Measurements from ENCODE around the gene TTC7B. TPM values are rescaled to one million over a fixed set of nuclear protein-coding genes. Genes with fewer than 3 reads are reported as not detected.

TTC7B gene
- total and polyA plus RNA-seq, 9 of the 15 experiments (the other 6 are each of a cell fraction or from before 2014, with no cell fraction given): 2.2 to 77.2 (median 36.7) TPM

- peaks cover 12% of the 10 kb centered on the region for H3K79me2 ChIP-seq (ENCODE audit: control insufficient read depth, insufficient read depth, low read length)
- H3K27me3 ChIP-seq (ENCODE audit: control insufficient read depth in 2 of 2, insufficient read depth in 2 of 2, low read length in 2 of 2): no peaks in the 10 kb centered on the region
- no peak for DNase-seq (ENCODE audit: extremely low read depth in 1 of 4, low spot score in 3 of 4)
- POLR2A ChIA-PET: no interaction called here
- no peak overlapping the region for H3K4me3 ChIP-seq
- H2AFZ ChIP-seq (ENCODE audit: low read depth, low read length): no peak overlapping the region
- H3K9me1 ChIP-seq (ENCODE audit: control insufficient read depth, insufficient read depth, low read length): no peaks in the 10 kb centered on the region
- H3K36me3 ChIP-seq (ENCODE audit: control insufficient read depth, insufficient read depth, low read length): no peaks in the 10 kb centered on the region
- FAIRE-seq: no peak
- no peak overlapping the region for H3K27ac ChIP-seq (ENCODE audit: extremely low read depth, low read depth, low read length)
- H4K20me1 ChIP-seq (replicated peaks; ENCODE audit: control insufficient read depth, insufficient read depth, low read length): no peaks in the 10 kb centered on the region
- peaks cover 4% of the 10 kb centered on the region; the same call in 1 of the 2 replicates for H3K9me3 ChIP-seq (replicated peaks; ENCODE audit: control insufficient read depth, insufficient read depth, low read depth, low read length)
- WGBS (ENCODE audit: insufficient coverage, low coverage, missing lambda C conversion rate): 58% methylated on average over 5 of the region's 5 CpGs
- no peak for ATAC-seq
- H3K4me1 ChIP-seq (replicated peaks in 1 of 2; ENCODE audit: control insufficient read depth in 2 of 2, insufficient read depth in 2 of 2, low read length in 2 of 2): peaks cover 3 to 20% of the 10 kb centered on the region in 2 experiments; a peak in 4 of 5 replicates
- intact Hi-C loops (cut with micrococcal nuclease): no loop called here
- CTCF ChIA-PET (ENCODE audit: low intra/inter-chr PET ratio): no interaction called here
- BruUV-seq (replicated peaks): no TSS peak
- in situ Hi-C loops (cut with MboI): loop anchor here (5.0 kb wide), 1 partner anchor 63 kb away; no protein-coding TSS in a partner anchor
- H3K9ac ChIP-seq (ENCODE audit: insufficient read depth in 1 of 2, low read depth in 2 of 2, low read length in 2 of 2): no peak overlapping the region
- H3K4me2 ChIP-seq (ENCODE audit: insufficient read depth, low read length): no peak overlapping the region
- TF ChIP-seq, protein P1, sequence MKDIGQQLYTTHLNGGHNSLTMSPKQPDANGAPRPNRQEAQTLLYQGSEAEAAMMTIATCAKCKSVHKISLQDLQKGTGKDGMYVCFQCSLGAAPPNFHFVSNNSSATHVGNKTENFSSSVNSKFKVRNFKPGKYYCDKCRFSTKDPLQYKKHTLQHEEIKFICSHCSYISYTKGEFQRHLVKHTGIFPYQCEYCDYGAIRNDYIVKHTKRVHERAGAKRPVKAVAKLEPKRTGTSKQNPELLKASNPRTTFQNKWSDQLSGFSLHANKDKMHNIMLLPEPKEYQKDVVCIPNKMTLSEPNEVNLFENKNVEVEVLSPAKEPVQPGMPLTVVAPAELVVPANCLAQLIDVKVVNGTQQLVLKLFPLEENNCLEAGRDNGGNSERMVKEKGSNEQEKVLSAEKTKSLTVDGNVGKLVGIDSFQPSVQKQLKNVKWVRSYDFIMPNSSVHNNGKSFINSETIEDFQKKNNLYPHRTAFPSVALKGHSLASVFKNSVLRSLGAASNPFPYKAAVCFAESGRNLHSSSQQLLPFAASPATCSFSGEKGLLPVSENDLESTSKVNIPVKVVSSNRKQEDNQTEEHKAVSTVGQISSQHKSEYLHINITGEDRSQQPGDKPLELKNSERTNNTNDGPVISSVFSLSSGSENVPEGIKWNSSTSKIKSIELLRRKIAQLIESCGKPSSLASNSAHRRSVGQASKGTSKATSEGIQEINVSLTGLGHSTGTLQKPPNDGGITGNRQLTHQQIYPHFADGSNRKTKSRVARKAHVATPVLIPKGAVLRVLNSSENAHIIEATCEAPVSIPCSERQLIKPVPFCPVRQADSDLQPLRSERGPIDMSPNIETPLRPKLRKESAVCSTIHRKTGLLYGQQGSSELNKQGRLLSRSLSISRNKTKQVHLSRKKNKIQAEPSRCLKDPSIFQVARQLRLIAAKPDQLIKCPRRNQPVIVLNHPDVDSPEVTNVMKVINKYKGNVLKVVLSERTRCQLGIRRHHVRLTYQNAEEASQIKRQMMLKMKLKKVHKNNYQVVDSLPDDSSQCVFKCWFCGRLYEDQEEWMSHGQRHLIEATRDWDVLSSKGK (CRISPR knock-in tag; IDR thresholded peaks at IDR 0.05): no peak
- TF ChIP-seq CBFA2T3 (IDR thresholded peaks at IDR 0.05) (no peak), HOMEZ (CRISPR knock-in tag; IDR thresholded peaks at IDR 0.05) (no peak), SNAPC5 (CRISPR knock-in tag; IDR thresholded peaks at IDR 0.05) (no peak), PBX2 (CRISPR knock-in tag; IDR thresholded peaks at IDR 0.05; ENCODE audit: low read depth) (no peak), PBX2 (tag; conservative IDR thresholded peaks at IDR 0.05; ENCODE audit: low read depth) (no peak), JUNB (CRISPR knock-in tag; conservative IDR thresholded peaks at IDR 0.05) (no peak), ZNF23 (CRISPR knock-in tag; IDR thresholded peaks at IDR 0.05) (no peak), SLC30A9 (CRISPR knock-in tag; IDR thresholded peaks at IDR 0.05) (no peak)
- TF ChIP-seq, protein P2, sequence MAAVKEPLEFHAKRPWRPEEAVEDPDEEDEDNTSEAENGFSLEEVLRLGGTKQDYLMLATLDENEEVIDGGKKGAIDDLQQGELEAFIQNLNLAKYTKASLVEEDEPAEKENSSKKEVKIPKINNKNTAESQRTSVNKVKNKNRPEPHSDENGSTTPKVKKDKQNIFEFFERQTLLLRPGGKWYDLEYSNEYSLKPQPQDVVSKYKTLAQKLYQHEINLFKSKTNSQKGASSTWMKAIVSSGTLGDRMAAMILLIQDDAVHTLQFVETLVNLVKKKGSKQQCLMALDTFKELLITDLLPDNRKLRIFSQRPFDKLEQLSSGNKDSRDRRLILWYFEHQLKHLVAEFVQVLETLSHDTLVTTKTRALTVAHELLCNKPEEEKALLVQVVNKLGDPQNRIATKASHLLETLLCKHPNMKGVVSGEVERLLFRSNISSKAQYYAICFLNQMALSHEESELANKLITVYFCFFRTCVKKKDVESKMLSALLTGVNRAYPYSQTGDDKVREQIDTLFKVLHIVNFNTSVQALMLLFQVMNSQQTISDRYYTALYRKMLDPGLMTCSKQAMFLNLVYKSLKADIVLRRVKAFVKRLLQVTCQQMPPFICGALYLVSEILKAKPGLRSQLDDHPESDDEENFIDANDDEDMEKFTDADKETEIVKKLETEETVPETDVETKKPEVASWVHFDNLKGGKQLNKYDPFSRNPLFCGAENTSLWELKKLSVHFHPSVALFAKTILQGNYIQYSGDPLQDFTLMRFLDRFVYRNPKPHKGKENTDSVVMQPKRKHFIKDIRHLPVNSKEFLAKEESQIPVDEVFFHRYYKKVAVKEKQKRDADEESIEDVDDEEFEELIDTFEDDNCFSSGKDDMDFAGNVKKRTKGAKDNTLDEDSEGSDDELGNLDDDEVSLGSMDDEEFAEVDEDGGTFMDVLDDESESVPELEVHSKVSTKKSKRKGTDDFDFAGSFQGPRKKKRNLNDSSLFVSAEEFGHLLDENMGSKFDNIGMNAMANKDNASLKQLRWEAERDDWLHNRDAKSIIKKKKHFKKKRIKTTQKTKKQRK (IDR thresholded peaks at IDR 0.05; ENCODE audit: borderline replicate concordance, low read depth, low read length): no peak
Observed at GRCh38 chr14:90819734-90820393, 3.6 kb upstream of the TTC7B start.

All from K562 (cell line).